Mesothelial cell of epicardium (in vitro differentiated cells): ENCODE results near the gene CNTN1. TPM values are rescaled to one million over a fixed set of nuclear protein-coding genes. Genes with fewer than 3 reads are reported as not detected.

Source experiments
- DNase-seq, 2 experiments: peaks; one replicate each; pipeline ENCODE4 v3.0.0; 2021; ENCODE audit warnings: low spot score in 2 of 2; ENCODE audit not compliant: unreplicated experiment in 2 of 2
- H3K27ac Mint-ChIP-seq: 2 replicates; pipeline ENCODE4 v1.8.0; 2021; ENCODE audit warnings: mixed read lengths
- H3K27me3 Mint-ChIP-seq: 2 replicates; pipeline ENCODE4 v1.8.0; 2021; ENCODE audit warnings: low read depth, mixed read lengths
- H3K36me3 Mint-ChIP-seq: 2 replicates; pipeline ENCODE4 v1.8.0; 2021; ENCODE audit warnings: mixed read lengths
- H3K4me1 Mint-ChIP-seq: 2 replicates; pipeline ENCODE4 v1.8.0; 2021; ENCODE audit warnings: mixed read lengths
- H3K4me3 Mint-ChIP-seq: 2 replicates; pipeline ENCODE4 v1.8.0; 2021; ENCODE audit warnings: mild to moderate bottlenecking, moderate library complexity, mixed read lengths
- H3K9me3 Mint-ChIP-seq: 2 replicates; pipeline ENCODE4 v1.8.0; 2021; ENCODE audit warnings: mixed read lengths
- CTCF ChIP-seq: fragments of 200-600 bp; sonication (generic); IDR thresholded peaks from one replicate; pipeline ENCODE4 v1.5.0; 2021; ENCODE audit warnings: antibody characterized with exemption; ENCODE audit not compliant: unreplicated experiment
- total RNA-seq: library from RNA; stranded (reverse); gene quantifications from 3 replicates; pipeline ENCODE4 v1.2.1, GENCODE V29; 2021

Gene CNTN1
- total RNA-seq, 1 donor from 2014 or later: 22.4 TPM

DNA sequence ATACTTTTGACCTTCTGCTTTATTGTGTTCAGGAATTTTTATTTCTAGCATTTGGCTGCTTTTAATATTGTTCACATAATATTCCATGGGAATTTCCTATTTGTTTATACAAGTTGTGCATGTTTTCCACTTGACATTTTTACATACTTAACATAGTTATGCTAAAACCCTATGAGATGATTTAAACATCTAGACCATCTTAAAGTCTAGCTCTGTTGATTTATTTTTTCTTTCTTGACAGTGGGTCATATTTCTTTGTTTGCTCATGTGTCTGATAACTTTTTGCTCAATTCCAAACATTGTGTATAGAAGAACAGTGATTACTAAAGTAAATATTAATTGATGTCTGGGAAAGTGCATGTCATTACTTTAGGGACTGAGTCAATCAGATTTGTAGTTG, 293.8 kb downstream of the CNTN1 start:
- peaks cover 3% of the 10 kb centered on the region for H3K36me3 Mint-ChIP-seq
- no peaks in the 10 kb centered on the region for H3K27me3 Mint-ChIP-seq

GRCh38 chr12:40988355-40988754, 296.1 kb downstream of the CNTN1 start:
- no peaks in the 10 kb centered on the region for H3K27me3 Mint-ChIP-seq
- no peak for TF ChIP-seq CTCF
- no peak overlapping the region for H3K27ac Mint-ChIP-seq
- H3K4me3 Mint-ChIP-seq: no peak overlapping the region
- DNase-seq: no peak
- peaks cover 3% of the 10 kb centered on the region for H3K36me3 Mint-ChIP-seq
- peaks cover 31% of the 10 kb centered on the region for H3K9me3 Mint-ChIP-seq
- peaks cover 7% of the 10 kb centered on the region for H3K4me1 Mint-ChIP-seq

More for the DNA sequence above, 293.8 kb downstream of the CNTN1 start:
- Mint-ChIP-seq H3K27ac (no peak overlapping the region), H3K4me1 (peaks cover 7% of the 10 kb centered on the region), H3K9me3 (peaks cover 31% of the 10 kb centered on the region), H3K4me3 (no peak overlapping the region)
- no peak for TF ChIP-seq CTCF
- no peak for DNase-seq

- no peak for DNase-seq
- no peak overlapping the region for H3K27ac Mint-ChIP-seq
- H3K36me3 Mint-ChIP-seq: peaks cover 3% of the 10 kb centered on the region
- H3K9me3 Mint-ChIP-seq: peaks cover 31% of the 10 kb centered on the region
- no peak overlapping the region for H3K4me3 Mint-ChIP-seq
- no peaks in the 10 kb centered on the region for H3K27me3 Mint-ChIP-seq
- TF ChIP-seq CTCF: no peak
- peaks cover 10% of the 10 kb centered on the region for H3K4me1 Mint-ChIP-seq
These were observed 296.6 kb downstream of the CNTN1 start for GRCh38 chr12:40988824-40989223.

DNA sequence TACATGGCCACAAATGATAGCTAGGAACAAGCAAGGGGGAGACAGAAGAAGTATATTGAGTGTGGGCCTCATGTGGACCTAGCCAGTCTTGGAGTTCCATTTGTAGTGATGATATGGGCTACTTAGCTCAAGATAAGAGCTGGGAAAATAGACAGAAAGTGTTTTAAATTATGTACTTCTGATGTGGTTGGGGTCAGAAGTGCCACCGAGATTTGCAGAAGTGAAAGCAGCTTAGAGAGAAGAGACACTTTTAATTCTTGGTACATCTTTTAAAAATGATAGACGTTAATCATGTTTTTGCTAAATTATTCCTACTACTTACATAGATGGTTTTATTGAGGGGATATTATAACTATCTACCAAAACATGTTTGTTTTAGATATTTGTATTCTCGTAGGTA, 297.5 kb downstream of the CNTN1 start:
- no peak for DNase-seq
- H3K4me3 Mint-ChIP-seq: no peak overlapping the region
- peaks cover 10% of the 10 kb centered on the region for H3K4me1 Mint-ChIP-seq
- peaks cover 27% of the 10 kb centered on the region for H3K9me3 Mint-ChIP-seq
- no peak overlapping the region for H3K27ac Mint-ChIP-seq
- H3K36me3 Mint-ChIP-seq: no peaks in the 10 kb centered on the region
- H3K27me3 Mint-ChIP-seq: no peaks in the 10 kb centered on the region
- no peak for TF ChIP-seq CTCF

DNA sequence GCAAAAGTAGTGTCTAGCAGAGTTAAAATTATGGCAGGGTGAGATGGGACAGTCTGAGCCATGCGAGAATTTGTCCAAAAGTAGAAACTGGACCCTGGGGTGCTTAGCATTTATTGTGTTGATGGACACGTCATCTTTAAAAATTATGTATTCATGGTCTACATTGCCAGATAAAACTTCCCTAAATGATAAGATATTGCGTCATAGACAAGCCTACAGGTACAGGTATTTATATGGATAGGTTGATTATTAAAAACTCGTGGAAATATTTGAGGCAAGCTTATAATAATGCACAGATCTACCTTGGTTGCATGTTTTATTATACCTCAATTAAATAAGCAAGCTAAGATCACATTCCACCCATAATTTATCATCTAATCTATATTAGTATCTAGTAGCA, 299.9 kb downstream of the CNTN1 start:
- H3K4me3 Mint-ChIP-seq: no peak overlapping the region
- no peaks in the 10 kb centered on the region for H3K27me3 Mint-ChIP-seq
- no peak for TF ChIP-seq CTCF
- no peak overlapping the region for H3K27ac Mint-ChIP-seq
- H3K4me1 Mint-ChIP-seq: peaks cover 10% of the 10 kb centered on the region
- no peaks in the 10 kb centered on the region for H3K36me3 Mint-ChIP-seq
- DNase-seq: no peak
- peaks cover 15% of the 10 kb centered on the region for H3K9me3 Mint-ChIP-seq

GRCh38 chr12:40992674-40993073, 300.4 kb downstream of the CNTN1 start:
- TF ChIP-seq CTCF: no peak

More at GRCh38 chr12:40992674-40993073, 300.4 kb downstream of the CNTN1 start:
- Mint-ChIP-seq H3K36me3 (no peaks in the 10 kb centered on the region), H3K4me3 (no peak overlapping the region), H3K27me3 (no peaks in the 10 kb centered on the region), H3K27ac (no peak overlapping the region), H3K4me1 (peaks cover 10% of the 10 kb centered on the region), H3K9me3 (peaks cover 15% of the 10 kb centered on the region)
- DNase-seq: no peak
